K562 (cell line): ENCODE measurements around the gene JADE3. TPM values are rescaled to one million over a fixed set of nuclear protein-coding genes. Genes with fewer than 3 reads are reported as not detected.

Experiments used
- CCNT2 ChIP-seq: IDR thresholded peaks from 2 replicates; pipeline ENCODE4 v1.6.1; 2011; ENCODE audit warnings: borderline replicate concordance, low read depth, mild to moderate bottlenecking, moderate library complexity, mixed read lengths, low read length; ENCODE audit not compliant: insufficient read length; ENCODE audit errors: extremely low read depth
- CTBP1 ChIP-seq: fragments of 450-650 bp; IDR thresholded peaks from 2 replicates; pipeline ENCODE4 v1.6.1; 2016; ENCODE audit warnings: borderline replicate concordance
- GMEB1 ChIP-seq: fragments of 250-450 bp; sonication (Bioruptor Pico); IDR thresholded peaks from 2 replicates; pipeline ENCODE4 v1.4.0; 2020; ENCODE audit warnings: mild to moderate bottlenecking
- GTF2A2 ChIP-seq: IDR thresholded peaks from 2 replicates; pipeline ENCODE4 v1.6.1; 2016; ENCODE audit warnings: mild to moderate bottlenecking, missing genetic modification characterization, missing compliant biosample characterization
- MYC ChIP-seq, 2 experiments: fragments of 250-450 bp in 1 of 2; sonication (Bioruptor Pico) in 1 of 2; IDR thresholded peaks; 2 replicates each; pipeline versions ENCODE4 v1.5.1 to v1.6.1; 2012 to 2021; ENCODE audit warnings: low read depth in 2 of 2, borderline replicate concordance in 1 of 2, improper control_type of control experiment in 1 of 2, low read length in 1 of 2, mild to moderate bottlenecking in 1 of 2, moderate library complexity in 1 of 2
- NRF1 ChIP-seq, 2 experiments: fragments of 450-650 bp; IDR thresholded peaks in 1 of 2; conservative IDR thresholded peaks in 1 of 2; 2 replicates each; pipeline ENCODE4 v1.6.1; 2014; ENCODE audit warnings: mild to moderate bottlenecking in 2 of 2
- RHOXF2B ChIP-seq: fragments of 250-450 bp; sonication (Bioruptor Pico); conservative IDR thresholded peaks from 2 replicates; pipeline ENCODE4 v1.5.1; 2021
- SOX6 ChIP-seq: fragments of 450-650 bp; IDR thresholded peaks from 2 replicates; pipeline ENCODE4 v1.6.1; 2014; ENCODE audit warnings: mild to moderate bottlenecking
- SP2 ChIP-seq: IDR thresholded peaks from 2 replicates; pipeline ENCODE4 v1.6.1; 2011; ENCODE audit warnings: mild to moderate bottlenecking, low read depth, low read length, moderate library complexity; ENCODE audit not compliant: poor library complexity, severe bottlenecking; ENCODE audit errors: extremely low read depth
- STAT5B ChIP-seq: fragments of 250-450 bp; sonication (Bioruptor Pico); IDR thresholded peaks from 2 replicates; pipeline ENCODE4 v1.8.0; 2021; ENCODE audit warnings: mild to moderate bottlenecking, inconsistent platforms
- U2AF2 ChIP-seq: fragments of 200-400 bp; formaldehyde crosslinking; optimal IDR thresholded peaks from 2 replicates; pipeline ENCODE3; 2017; ENCODE audit warnings: low read depth, mild to moderate bottlenecking, low read length
- VEZF1 ChIP-seq: fragments of 200-800 bp; sonication (Bioruptor generic); IDR thresholded peaks from 2 replicates; pipeline ENCODE4 v1.6.1; 2017; ENCODE audit warnings: missing genetic modification characterization, missing compliant biosample characterization
- ZBTB12 ChIP-seq: fragments of 250-450 bp; sonication (Bioruptor Pico); IDR thresholded peaks from 2 replicates; pipeline ENCODE4 v1.4.0; 2020
- ZFX ChIP-seq: sonication (generic); formaldehyde crosslinking; IDR thresholded peaks from 2 replicates; pipeline ENCODE4 v1.8.0; 2022; ENCODE audit warnings: mild to moderate bottlenecking, missing genetic modification reagents, moderate library complexity
- polyA plus RNA-seq, 8 experiments: library from polyadenylated mRNA; depleted of rRNA in 4 of 8; stranded (reverse) in 5 of 8; unstranded in 3 of 8; fragments of >200 nt; fragmentation: Nextera tagmentation in 2 of 8; fragmentation: Illumina TruSeq in 1 of 8; extraction: Ambion mirVana in 2 of 8; extraction: Trizol in 1 of 8; gene quantifications; 2 replicates each; pipeline versions ENCODE4 v1.2.1 to v1.2.3, GENCODE V29; 2011 to 2014; ENCODE audit warnings: inconsistent platforms in 1 of 8, missing spikeins in 1 of 8
- total RNA-seq, 7 experiments: library from RNA; depleted of rRNA in 6 of 7; stranded (reverse); fragments of >200 nt in 6 of 7; fragmentation: Illumina TruSeq in 2 of 7; extraction: Trizol in 2 of 7; gene quantifications; 2 replicates each; pipeline versions ENCODE4 v1.2.1 to v1.2.3, GENCODE V29; 2011 to 2021; ENCODE audit warnings: low replicate concordance in 1 of 7
- TF ChIP-seq, protein P1 (sequence below): sonication (generic); formaldehyde crosslinking; IDR thresholded peaks from 2 replicates; pipeline ENCODE4 v1.8.0; 2022; ENCODE audit warnings: missing genetic modification reagents, mild to moderate bottlenecking, moderate library complexity, borderline replicate concordance

JADE3 gene
- total and polyA plus RNA-seq, 9 of the 15 experiments (the other 6 are each of a cell fraction or from before 2014, with no cell fraction given) = 2.6 to 10.0 (median 7.0) TPM

- TF ChIP-seq ZFX (CRISPR knock-in tag) (0 out of 2 replicates have a peak, but pooled peaks have one; percentile 9), RHOXF2B (CRISPR knock-in tag) (no peak), STAT5B (CRISPR knock-in tag) (no peak), GMEB1 (peak; percentile 56), MYC (IDR thresholded peaks at IDR 0.05; ENCODE audit: low read depth, low read length) (peak; percentile 31; the same call in 1 of the 2 replicates), MYC (CRISPR knock-in tag; IDR thresholded peaks at IDR 0.05; ENCODE audit: borderline replicate concordance, low read depth) (no peak), NRF1 (conservative IDR thresholded peaks at IDR 0.05 in 1 of 2, IDR thresholded peaks at IDR 0.05 in 1 of 2) (peak in 1 of 2 experiments; percentile 16; a peak in 2 of 4 replicates), ZBTB12 (CRISPR knock-in tag) (no peak), VEZF1 (CRISPR knock-in tag) (peak; percentile 38), U2AF2 (no peak), CCNT2 (peak; percentile 28), GTF2A2 (no peak), CTBP1 (peak; percentile 90), SOX6 (0 out of 2 replicates have a peak, but pooled peaks have one; percentile 14), SP2 (peak; percentile 58)
- TF ChIP-seq, protein P1, sequence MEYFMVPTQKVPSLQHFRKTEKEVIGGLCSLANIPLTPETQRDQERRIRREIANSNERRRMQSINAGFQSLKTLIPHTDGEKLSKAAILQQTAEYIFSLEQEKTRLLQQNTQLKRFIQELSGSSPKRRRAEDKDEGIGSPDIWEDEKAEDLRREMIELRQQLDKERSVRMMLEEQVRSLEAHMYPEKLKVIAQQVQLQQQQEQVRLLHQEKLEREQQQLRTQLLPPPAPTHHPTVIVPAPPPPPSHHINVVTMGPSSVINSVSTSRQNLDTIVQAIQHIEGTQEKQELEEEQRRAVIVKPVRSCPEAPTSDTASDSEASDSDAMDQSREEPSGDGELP = peak; percentile 71; the same call in 1 of the 2 replicates
Observed at GRCh38 chrX:46912098-46912602, at the start of gene JADE3 (continued).
